ENCODE measurements around the gene FANCL.

Gene FANCL

DNA sequence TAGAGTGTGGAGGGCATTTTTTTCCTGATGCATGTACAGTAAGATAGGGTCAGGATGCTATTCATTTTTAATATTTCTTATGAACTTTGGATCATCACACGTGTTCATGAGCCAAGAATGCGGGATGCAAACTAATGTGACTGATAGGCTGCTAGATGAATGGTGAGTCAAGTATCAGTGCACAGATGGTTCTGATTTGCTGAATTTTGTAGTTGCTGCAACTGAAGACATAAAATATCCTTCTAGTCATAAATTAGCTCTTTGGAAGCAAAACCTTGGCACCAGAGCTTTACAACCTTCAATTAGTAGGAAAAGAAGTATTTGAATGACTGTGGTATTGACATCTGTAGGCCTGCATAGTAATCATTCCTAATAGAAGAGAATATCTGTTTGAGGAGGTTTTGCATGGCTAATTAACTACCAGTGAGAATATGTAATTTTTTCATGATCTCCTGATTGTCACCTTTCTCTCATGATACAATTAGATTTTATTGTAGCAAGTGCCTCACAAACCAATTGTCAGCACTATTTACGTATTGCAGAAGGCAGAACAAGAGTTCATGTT is 100.5 kb downstream of the FANCL start:
- H3K27ac ChIP-seq (ENCODE audit: low read depth, low read length, poor library complexity, severe bottlenecking), result no peak overlapping the region
- no peaks in the 10 kb centered on the region for H3K9me3 ChIP-seq (ENCODE audit: low read length)
- no peaks in the 10 kb centered on the region for H3K4me1 ChIP-seq (ENCODE audit: insufficient read depth, low read length, severe bottlenecking)
- TF ChIP-seq EZH2 (IDR thresholded peaks at IDR 0.05; ENCODE audit: borderline replicate concordance, low read length), result no peak
- no peak for TF ChIP-seq CTCF (IDR thresholded peaks at IDR 0.05; ENCODE audit: low read length)
- no peak overlapping the region for H3K9ac ChIP-seq (ENCODE audit: low read length)
- H3K4me3 ChIP-seq (ENCODE audit: low read depth, low read length, poor library complexity, severe bottlenecking), result no peak overlapping the region
- H3K79me2 ChIP-seq (ENCODE audit: insufficient read depth, low read length), result no peaks in the 10 kb centered on the region
- peaks cover 14% of the 10 kb centered on the region for H3K36me3 ChIP-seq (ENCODE audit: insufficient read depth, low read length)
- H2AFZ ChIP-seq (ENCODE audit: low read length), result no peak overlapping the region
- no peaks in the 10 kb centered on the region for H3K9me2 ChIP-seq (ENCODE audit: low read depth, low read length)
- no peaks in the 10 kb centered on the region for H4K20me1 ChIP-seq (ENCODE audit: insufficient read depth, low read length)
- no peaks in the 10 kb centered on the region for H3F3A ChIP-seq (ENCODE audit: insufficient read depth, low read length)
- no peak overlapping the region for H3K4me2 ChIP-seq (ENCODE audit: low read length)
- H3K27me3 ChIP-seq (ENCODE audit: insufficient read depth, low read length), result no peaks in the 10 kb centered on the region

- H3K4me2 ChIP-seq (ENCODE audit: low read length), result no peak overlapping the region
- H3K27me3 ChIP-seq (ENCODE audit: insufficient read depth, low read length), result no peaks in the 10 kb centered on the region
- no peak overlapping the region for H3K9ac ChIP-seq (ENCODE audit: low read length)
- H3K4me1 ChIP-seq (ENCODE audit: insufficient read depth, low read length, severe bottlenecking), result no peaks in the 10 kb centered on the region
- H3K4me3 ChIP-seq (ENCODE audit: low read depth, low read length, poor library complexity, severe bottlenecking), result no peak overlapping the region
- H2AFZ ChIP-seq (ENCODE audit: low read length), result no peak overlapping the region
- H3K9me2 ChIP-seq (ENCODE audit: low read depth, low read length), result no peaks in the 10 kb centered on the region
- peaks cover 4% of the 10 kb centered on the region; the same call in 1 of the 2 replicates for H3K36me3 ChIP-seq (ENCODE audit: insufficient read depth, low read length)
- no peaks in the 10 kb centered on the region for H3F3A ChIP-seq (ENCODE audit: insufficient read depth, low read length)
- no peaks in the 10 kb centered on the region for H3K79me2 ChIP-seq (ENCODE audit: insufficient read depth, low read length)
- TF ChIP-seq EZH2 (IDR thresholded peaks at IDR 0.05; ENCODE audit: borderline replicate concordance, low read length), result no peak
- TF ChIP-seq CTCF (IDR thresholded peaks at IDR 0.05; ENCODE audit: low read length), result no peak
- no peaks in the 10 kb centered on the region for H4K20me1 ChIP-seq (ENCODE audit: insufficient read depth, low read length)
- no peak overlapping the region for H3K27ac ChIP-seq (ENCODE audit: low read depth, low read length, poor library complexity, severe bottlenecking)
- H3K9me3 ChIP-seq (ENCODE audit: low read length), result no peaks in the 10 kb centered on the region
Measured at GRCh38 chr2:58138396-58139030, 102.6 kb downstream of the FANCL start.

DNA sequence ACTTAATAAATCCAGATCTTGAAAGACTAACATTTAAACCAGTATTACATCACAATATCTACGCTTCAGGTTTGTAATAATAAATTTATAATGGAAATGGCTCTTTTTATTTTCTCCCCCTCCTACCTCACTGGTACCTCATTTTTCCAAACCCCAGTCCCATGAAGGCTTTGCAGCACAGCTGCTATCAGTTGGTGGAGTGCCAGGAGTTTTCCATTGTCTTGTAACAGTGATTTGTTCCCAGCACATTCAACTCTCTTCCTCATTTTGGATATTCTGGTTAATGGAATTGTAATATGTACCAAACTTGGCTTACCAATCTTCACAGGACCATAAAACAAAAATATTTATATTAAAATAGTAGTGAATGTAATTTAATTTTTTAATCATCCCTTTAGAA is 103.3 kb downstream of the FANCL start:
- Histone ChIP-seq H3K4me2 (ENCODE audit: low read length) (no peak overlapping the region), H3K4me1 (ENCODE audit: insufficient read depth, low read length, severe bottlenecking) (no peaks in the 10 kb centered on the region), H3K79me2 (ENCODE audit: insufficient read depth, low read length) (no peaks in the 10 kb centered on the region), H3K9me3 (ENCODE audit: low read length) (no peaks in the 10 kb centered on the region), H3K9me2 (ENCODE audit: low read depth, low read length) (no peaks in the 10 kb centered on the region), H3K27me3 (ENCODE audit: insufficient read depth, low read length) (no peaks in the 10 kb centered on the region), H3K36me3 (ENCODE audit: insufficient read depth, low read length) (no peaks in the 10 kb centered on the region), H3K4me3 (ENCODE audit: low read depth, low read length, poor library complexity, severe bottlenecking) (no peak overlapping the region), H3K27ac (ENCODE audit: low read depth, low read length, poor library complexity, severe bottlenecking) (no peak overlapping the region), H3K9ac (ENCODE audit: low read length) (no peak overlapping the region), H3F3A (ENCODE audit: insufficient read depth, low read length) (no peaks in the 10 kb centered on the region), H2AFZ (ENCODE audit: low read length) (no peak overlapping the region), H4K20me1 (ENCODE audit: insufficient read depth, low read length) (no peaks in the 10 kb centered on the region)
- no peak for TF ChIP-seq CTCF (IDR thresholded peaks at IDR 0.05; ENCODE audit: low read length)
- no peak for TF ChIP-seq EZH2 (IDR thresholded peaks at IDR 0.05; ENCODE audit: borderline replicate concordance, low read length)
